Endothelial cell of umbilical vein (primary cell): ENCODE measurements around the gene KCNG3. TPM values are rescaled to one million over a fixed set of nuclear protein-coding genes. Genes with fewer than 3 reads are reported as not detected.
A peak's percentile ranks its signal among the peaks of the same experiment; 100 is the strongest.

Source experiments
- BruUV-seq: library from RNA; stranded (reverse); fragments of 400-500 nt; replicated peaks from 2 replicates; lab custom pipeline; 2021; lab: Mats Ljungman, UMichigan
- CTCF ChIA-PET: fragments of 300-600, 350-600 bp; sonication (Branson Sonifier 250); formaldehyde crosslinking; loops from one replicate; lab custom pipeline; 2021; ENCODE audit warnings: antibody characterized with exemption, inconsistent platforms; lab: Charles Lee
- POLR2A ChIA-PET: fragments of 300-600, 350-600 bp; sonication (Branson Sonifier 250); formaldehyde crosslinking; loops from one replicate; lab custom pipeline; 2021; ENCODE audit warnings: antibody characterized with exemption, inconsistent platforms; lab: Charles Lee
- DNase-seq: peaks from one replicate; pipeline ENCODE4 v3.0.0-alpha.2; 2011; ENCODE audit warnings: low read depth, low spot score
- FAIRE-seq: peaks from 2 replicates; lab custom pipeline; 2011; peaks lifted over from hg19 to GRCh38; lab: Jason Lieb, UNC
- H2AFZ ChIP-seq: 2 replicates; pipeline ENCODE4 v1.6.0; 2012; ENCODE audit warnings: low read depth, low read length, control low read depth, inconsistent platforms
- H3K27ac ChIP-seq: 2 replicates; pipeline ENCODE4 v1.5.1; 2011; ENCODE audit warnings: low read depth, mild to moderate bottlenecking, control low read depth, low read length, moderate library complexity; ENCODE audit not compliant: insufficient read depth
- H3K27me3 ChIP-seq, 2 experiments: 2 replicates each; pipeline versions ENCODE4 v1.6.0 to v1.6.1; 2011; ENCODE audit warnings: low read length in 2 of 2, mixed read lengths in 1 of 2; ENCODE audit not compliant: control insufficient read depth in 2 of 2, insufficient read depth in 2 of 2
- H3K36me3 ChIP-seq, 2 experiments: 2 replicates in 1 of 2; 3 replicates in 1 of 2; pipeline ENCODE4 v1.5.1; 2011; ENCODE audit warnings: low read length in 2 of 2, mild to moderate bottlenecking in 1 of 2, moderate library complexity in 1 of 2; ENCODE audit not compliant: control insufficient read depth in 2 of 2, insufficient read depth in 2 of 2; ENCODE audit errors: extremely low read depth in 1 of 2
- H3K4me1 ChIP-seq: 3 replicates; pipeline ENCODE4 v1.5.1; 2011; ENCODE audit warnings: mild to moderate bottlenecking, low read length; ENCODE audit not compliant: control insufficient read depth, insufficient read depth; ENCODE audit errors: extremely low read depth
- H3K4me2 ChIP-seq: 2 replicates; pipeline ENCODE4 v1.6.1; 2011; ENCODE audit warnings: low read length, control low read depth, mixed read lengths; ENCODE audit not compliant: insufficient read depth
- H3K4me3 ChIP-seq, 3 experiments: fragments of 200-600 bp in 1 of 3; sonication (generic), shearing (Covaris generic) in 1 of 3; replicated peaks in 1 of 3; 2 replicates each; pipeline ENCODE4 v1.5.1; 2011 to 2016; ENCODE audit warnings: control low read depth in 3 of 3, low read length in 3 of 3, mild to moderate bottlenecking in 2 of 3, inconsistent platforms in 1 of 3, low read depth in 1 of 3, moderate library complexity in 1 of 3; ENCODE audit not compliant: insufficient read depth in 1 of 3
- H3K79me2 ChIP-seq: 2 replicates; pipeline ENCODE4 v1.6.0; 2012; ENCODE audit warnings: low read length, inconsistent platforms; ENCODE audit not compliant: control insufficient read depth, insufficient read depth
- H3K9ac ChIP-seq: replicated peaks from 2 replicates; pipeline ENCODE3; 2011; ENCODE audit warnings: low read length, control low read depth; ENCODE audit not compliant: insufficient read depth; ENCODE audit errors: extremely low read depth
- H3K9me1 ChIP-seq: replicated peaks from 3 replicates; pipeline ENCODE4 v1.6.0; 2011; ENCODE audit warnings: mild to moderate bottlenecking, low read length; ENCODE audit not compliant: control insufficient read depth, insufficient read depth; ENCODE audit errors: extremely low read depth
- H3K9me3 ChIP-seq: replicated peaks from 2 replicates; pipeline ENCODE4 v1.5.1; 2012; ENCODE audit warnings: low read length, inconsistent platforms; ENCODE audit not compliant: control insufficient read depth, insufficient read depth
- H4K20me1 ChIP-seq: replicated peaks from 2 replicates; pipeline ENCODE3; 2011; ENCODE audit warnings: mild to moderate bottlenecking, low read length; ENCODE audit not compliant: control insufficient read depth, insufficient read depth; ENCODE audit errors: extremely low read depth
- CTCF ChIP-seq, 2 donors: IDR thresholded peaks; 1 replicate in 1 of 2; 2 replicates in 1 of 2; pipeline ENCODE4 v1.5.1; 2011; ENCODE audit warnings: low read length in 2 of 2, mild to moderate bottlenecking in 2 of 2, moderate library complexity in 2 of 2, control low read depth in 1 of 2, inconsistent platforms in 1 of 2, low read depth in 1 of 2; ENCODE audit not compliant: insufficient read depth in 1 of 2; ENCODE audit errors: extremely low read depth in 1 of 2
- EZH2 ChIP-seq: IDR thresholded peaks from 2 replicates; pipeline ENCODE4 v1.6.1; 2012; ENCODE audit warnings: borderline replicate concordance, low read depth, mild to moderate bottlenecking, moderate library complexity, low read length, inconsistent platforms; ENCODE audit not compliant: severe bottlenecking
- FOS ChIP-seq: IDR thresholded peaks from 2 replicates; pipeline ENCODE4 v1.6.1; 2011; ENCODE audit warnings: mild to moderate bottlenecking, low read length, moderate library complexity, borderline replicate concordance; ENCODE audit not compliant: insufficient read depth
- POLR2AphosphoS5 ChIP-seq: IDR thresholded peaks from 2 replicates; pipeline ENCODE4 v1.6.1; 2012; ENCODE audit warnings: low read depth, mild to moderate bottlenecking, control low read depth, low read length, moderate library complexity; ENCODE audit not compliant: insufficient read depth
- dilution Hi-C: fragments of 300-500 bp; cut with MboI; formaldehyde crosslinking; loops from one replicate; pipeline ENCODE4 v1.15.0; 2019; ENCODE audit warnings: low sequenced_read_pairs; ENCODE audit not compliant: extremely low pct_ligation_motif_present
- intact Hi-C: fragments of 100-400 bp; cut with micrococcal nuclease; formaldehyde crosslinking; loops from one replicate; pipeline ENCODE4 v1.10.0; 2022
- polyA plus RNA-seq, 4 experiments: library from polyadenylated mRNA; depleted of rRNA in 3 of 4; stranded (reverse) in 3 of 4; unstranded in 1 of 4; fragments of >200 nt; gene quantifications; 2 replicates each; pipeline versions ENCODE4 v1.2.1 to v1.2.3, GENCODE V29; 2011 to 2012; ENCODE audit warnings: missing spikeins in 1 of 4
- total RNA-seq: library from RNA; stranded (reverse); gene quantifications from 2 replicates; pipeline ENCODE4 v1.2.3, GENCODE V29; 2021

Gene KCNG3
- total and polyA plus RNA-seq, 2 donors (not counting 3 experiments of a cell fraction or from before 2014, with no cell fraction given) = 0.15 TPM; not detected in 1

DNA sequence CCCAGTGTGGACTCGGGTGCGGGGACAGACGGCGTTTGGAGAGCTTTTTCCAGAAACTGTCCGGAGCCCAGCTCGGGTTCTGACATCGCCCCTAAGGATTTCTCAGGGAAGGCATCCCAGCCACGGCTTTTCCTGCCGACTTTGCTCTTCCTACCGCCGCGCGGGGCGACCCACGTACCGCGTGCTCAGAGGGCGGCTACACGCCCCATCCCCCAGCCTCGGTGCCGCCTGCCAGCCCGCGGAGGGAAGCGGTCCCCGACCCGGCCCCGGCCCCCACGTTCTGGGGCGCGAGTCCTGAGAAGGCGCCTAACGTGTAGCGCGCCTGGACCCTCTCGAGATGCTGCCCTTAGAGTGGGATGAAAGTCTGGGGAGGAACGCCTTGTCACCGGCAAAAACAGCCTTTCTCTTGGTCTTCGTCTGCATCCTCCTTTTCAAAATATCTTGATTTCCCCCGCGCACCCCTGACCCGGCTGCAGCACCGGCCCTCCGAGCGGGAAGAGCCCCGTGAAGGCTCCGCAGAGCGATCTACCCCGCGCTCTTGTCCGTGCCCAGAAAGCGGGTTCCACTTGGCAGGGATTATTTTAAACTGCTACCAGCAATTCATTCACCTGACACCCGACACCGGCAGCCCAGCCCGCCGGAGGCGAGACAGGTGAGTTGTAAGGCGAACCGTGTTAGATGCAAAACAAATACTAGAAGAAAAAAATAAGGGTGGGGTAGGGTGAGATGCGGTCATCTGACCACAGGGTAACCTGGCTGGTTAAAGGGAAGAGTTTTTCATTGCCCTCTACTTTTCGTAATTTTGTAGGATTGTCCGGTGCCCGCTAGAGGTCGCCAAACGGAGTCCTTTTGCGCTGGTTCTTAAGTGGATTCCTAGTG is 812 bp upstream of the KCNG3 start:
- TF ChIP-seq CTCF (IDR thresholded peaks at IDR 0.05; ENCODE audit: extremely low read depth in 1 of 2, insufficient read depth in 1 of 2, low read depth in 1 of 2, low read length in 2 of 2) (peak; percentile 81 to 89), EZH2 (no peak), FOS (no peak), POLR2AphosphoS5 (no peak)
- intact Hi-C loops (loop anchor here (1.0 to 5.0 kb wide), 7 partner anchors 16 to 397 kb away; partner anchors contain the start of genes COX7A2L and MTA3), dilution Hi-C loops (no loop called here)
- ChIA-PET CTCF (interaction anchor here (0.8 to 1.7 kb wide), 3 partner anchors 16 to 169 kb away, joined by 3 to 8 read pairs (median 5); no protein-coding TSS in a partner anchor), POLR2A (no interaction called here)
- no peaks in the 10 kb centered on the region for H3K36me3 ChIP-seq
- peak overlapping the region; percentile 82 for H2AFZ ChIP-seq
- FAIRE-seq = peak; percentile 94
- H3K9ac ChIP-seq = peak overlapping the region; percentile 20
- H3K27ac ChIP-seq = no peak overlapping the region
- no peaks in the 10 kb centered on the region for H4K20me1 ChIP-seq
- peaks cover 13 to 23% of the 10 kb centered on the region in 2 experiments for H3K27me3 ChIP-seq
- H3K9me1 ChIP-seq = no peaks in the 10 kb centered on the region
- peak overlapping the region; percentile 92 for H3K4me2 ChIP-seq
- peak overlapping the region; percentile 20 to 70 (median 46) for H3K4me3 ChIP-seq
- DNase-seq = peak; percentile 83
- BruUV-seq = no TSS peak
- H3K4me1 ChIP-seq = peaks cover 6% of the 10 kb centered on the region
- H3K9me3 ChIP-seq = no peaks in the 10 kb centered on the region
- H3K79me2 ChIP-seq = no peaks in the 10 kb centered on the region
